HEK293T (cell line): Measurements from ENCODE around the gene TTLL12.

ENCODE experiments used
- CTCF ChIA-PET: fragments of 350-600 bp; formaldehyde crosslinking; extraction: SDS; loops from one replicate; lab custom pipeline; 2021; ENCODE audit warnings: antibody characterized with exemption, inconsistent platforms; lab: Yijun Ruan, JAX
- POLR2A ChIA-PET: fragments of 350-600 bp; formaldehyde crosslinking; extraction: SDS; loops from one replicate; lab custom pipeline; 2020; ENCODE audit warnings: antibody characterized with exemption, inconsistent platforms; lab: Yijun Ruan, JAX
- DNase-seq: peaks from one replicate; pipeline ENCODE4 v3.0.0; 2012; ENCODE audit warnings: mixed read lengths; ENCODE audit errors: extremely low spot score
- ARNT ChIP-seq: fragments of 450-650 bp; IDR thresholded peaks from 2 replicates; pipeline ENCODE4 v1.6.1; 2017; ENCODE audit warnings: mild to moderate bottlenecking
- BHLHE40 ChIP-seq: fragments of 450-650 bp; IDR thresholded peaks from 2 replicates; pipeline ENCODE4 v1.6.1; 2016; ENCODE audit warnings: mild to moderate bottlenecking, moderate library complexity, borderline replicate concordance
- CTBP1 ChIP-seq: fragments of 450-650 bp; IDR thresholded peaks from 2 replicates; pipeline ENCODE4 v1.6.1; 2016; ENCODE audit warnings: borderline replicate concordance
- ELF4 ChIP-seq: fragments of 450-650 bp; IDR thresholded peaks from 2 replicates; pipeline ENCODE4 v1.6.1; 2017; ENCODE audit warnings: antibody characterized with exemption
- FOXA1 ChIP-seq: fragments of 450-650 bp; IDR thresholded peaks from 2 replicates; pipeline ENCODE4 v1.6.1; 2016; ENCODE audit warnings: mild to moderate bottlenecking
- FOXK2 ChIP-seq: fragments of 450-650 bp; IDR thresholded peaks from 2 replicates; pipeline ENCODE4 v1.6.1; 2016; ENCODE audit warnings: mild to moderate bottlenecking
- FOXM1 ChIP-seq: fragments of 450-650 bp; IDR thresholded peaks from 2 replicates; pipeline ENCODE4 v1.6.1; 2017; ENCODE audit warnings: mild to moderate bottlenecking, borderline replicate concordance
- HDGF ChIP-seq: fragments of 450-650 bp; IDR thresholded peaks from 2 replicates; pipeline ENCODE4 v1.6.1; 2017; ENCODE audit warnings: antibody characterized with exemption, borderline replicate concordance
- L3MBTL2 ChIP-seq: fragments of 450-650 bp; conservative IDR thresholded peaks from 2 replicates; pipeline ENCODE4 v1.6.1; 2016; ENCODE audit warnings: mild to moderate bottlenecking
- LEF1 ChIP-seq: fragments of 450-650 bp; IDR thresholded peaks from 2 replicates; pipeline ENCODE4 v1.6.1; 2017; ENCODE audit warnings: mild to moderate bottlenecking, borderline replicate concordance
- NFRKB ChIP-seq: fragments of 450-650 bp; IDR thresholded peaks from 2 replicates; pipeline ENCODE4 v1.6.1; 2016; ENCODE audit warnings: mild to moderate bottlenecking, moderate library complexity
- SP1 ChIP-seq: fragments of 450-650 bp; IDR thresholded peaks from 2 replicates; pipeline ENCODE4 v1.6.1; 2017
- SUZ12 ChIP-seq: fragments of 450-650 bp; IDR thresholded peaks from 2 replicates; pipeline ENCODE4 v1.6.1; 2016; ENCODE audit warnings: mild to moderate bottlenecking
- TARDBP ChIP-seq: fragments of 450-650 bp; IDR thresholded peaks from 2 replicates; pipeline ENCODE4 v1.6.1; 2016
- ZNF384 ChIP-seq: fragments of 450-650 bp; IDR thresholded peaks from 2 replicates; pipeline ENCODE4 v1.6.1; 2016
- TF ChIP-seq, protein P1 (sequence below): fragments of 450-650 bp; IDR thresholded peaks from 2 replicates; pipeline ENCODE4 v1.6.1; 2016

The TTLL12 gene

GRCh38 chr22:43206509-43207161, 19.7 kb upstream of the TTLL12 start:
- ChIA-PET CTCF (interaction anchor here (0.8 to 0.9 kb wide), 2 partner anchors 16 to 374 kb away, joined by 3 read pairs; no protein-coding TSS in a partner anchor), POLR2A (interaction anchor here (1.4 kb wide), 1 partner anchor 19 kb away, joined by 6 read pairs; the partner anchor contains the start of gene TTLL12)
- TF ChIP-seq ZNF384, result no peak
- TF ChIP-seq SUZ12, result no peak
- TF ChIP-seq, protein P1, sequence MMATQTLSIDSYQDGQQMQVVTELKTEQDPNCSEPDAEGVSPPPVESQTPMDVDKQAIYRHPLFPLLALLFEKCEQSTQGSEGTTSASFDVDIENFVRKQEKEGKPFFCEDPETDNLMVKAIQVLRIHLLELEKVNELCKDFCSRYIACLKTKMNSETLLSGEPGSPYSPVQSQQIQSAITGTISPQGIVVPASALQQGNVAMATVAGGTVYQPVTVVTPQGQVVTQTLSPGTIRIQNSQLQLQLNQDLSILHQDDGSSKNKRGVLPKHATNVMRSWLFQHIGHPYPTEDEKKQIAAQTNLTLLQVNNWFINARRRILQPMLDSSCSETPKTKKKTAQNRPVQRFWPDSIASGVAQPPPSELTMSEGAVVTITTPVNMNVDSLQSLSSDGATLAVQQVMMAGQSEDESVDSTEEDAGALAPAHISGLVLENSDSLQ, result no peak
- TF ChIP-seq BHLHE40, result no peak
- no peak for TF ChIP-seq L3MBTL2
- no peak for TF ChIP-seq TARDBP
- no peak for TF ChIP-seq NFRKB
- TF ChIP-seq LEF1, result no peak
- TF ChIP-seq CTBP1, result no peak
- TF ChIP-seq ELF4, result no peak
- TF ChIP-seq SP1, result no peak
- TF ChIP-seq ARNT, result no peak
- TF ChIP-seq FOXK2, result no peak
- TF ChIP-seq FOXM1, result no peak
- no peak for TF ChIP-seq FOXA1
- DNase-seq, result no peak

- CTCF ChIA-PET, result interaction anchor here (0.8 to 0.9 kb wide), 2 partner anchors 15 to 373 kb away, joined by 3 read pairs; no protein-coding TSS in a partner anchor
These were observed 19.0 kb upstream of the TTLL12 start for GRCh38 chr22:43205748-43206508.

DNA sequence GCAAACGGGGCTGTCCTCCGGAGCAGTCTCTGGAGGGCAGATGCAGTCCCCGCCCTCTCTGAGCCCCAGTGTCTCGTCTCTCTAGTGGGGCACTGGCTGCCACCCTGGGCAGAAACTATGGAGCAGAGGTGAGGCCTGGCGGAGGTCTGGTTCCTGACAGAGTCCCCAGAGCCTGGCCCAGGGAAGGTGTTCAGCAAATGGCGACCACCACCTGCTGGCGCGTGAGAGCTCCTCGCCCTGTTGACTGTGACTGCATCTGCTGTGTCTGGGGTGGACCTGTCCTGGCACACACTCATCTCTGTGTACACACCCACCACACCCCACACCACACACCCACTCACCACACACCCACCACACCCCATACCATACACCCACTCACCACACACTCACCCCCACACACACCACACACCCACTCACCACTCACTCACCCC, 18.3 kb upstream of the TTLL12 start:
- DNase-seq, result no peak
- POLR2A ChIA-PET, result no interaction called here
- CTCF ChIA-PET, result no interaction called here
- TF ChIP-seq HDGF, result no peak
- TF ChIP-seq L3MBTL2, result no peak
- no peak for TF ChIP-seq FOXM1
- no peak for TF ChIP-seq SP1
- TF ChIP-seq FOXA1, result no peak
- TF ChIP-seq, protein P1, result no peak
- no peak for TF ChIP-seq BHLHE40
- TF ChIP-seq NFRKB, result no peak
- no peak for TF ChIP-seq SUZ12
- TF ChIP-seq TARDBP, result no peak
- TF ChIP-seq FOXK2, result no peak
- no peak for TF ChIP-seq LEF1
- TF ChIP-seq CTBP1, result no peak
- no peak for TF ChIP-seq ZNF384

More at GRCh38 chr22:43205748-43206508, 19.0 kb upstream of the TTLL12 start:
- no peak for DNase-seq
- POLR2A ChIA-PET, result no interaction called here
- TF ChIP-seq SUZ12 (no peak), ZNF384 (no peak), SP1 (no peak), BHLHE40 (no peak), LEF1 (no peak), ELF4 (no peak), FOXM1 (no peak), TARDBP (no peak), FOXK2 (no peak), CTBP1 (no peak), HDGF (no peak), FOXA1 (no peak), ARNT (no peak), L3MBTL2 (no peak), NFRKB (no peak)
- TF ChIP-seq, protein P1, result no peak

DNA sequence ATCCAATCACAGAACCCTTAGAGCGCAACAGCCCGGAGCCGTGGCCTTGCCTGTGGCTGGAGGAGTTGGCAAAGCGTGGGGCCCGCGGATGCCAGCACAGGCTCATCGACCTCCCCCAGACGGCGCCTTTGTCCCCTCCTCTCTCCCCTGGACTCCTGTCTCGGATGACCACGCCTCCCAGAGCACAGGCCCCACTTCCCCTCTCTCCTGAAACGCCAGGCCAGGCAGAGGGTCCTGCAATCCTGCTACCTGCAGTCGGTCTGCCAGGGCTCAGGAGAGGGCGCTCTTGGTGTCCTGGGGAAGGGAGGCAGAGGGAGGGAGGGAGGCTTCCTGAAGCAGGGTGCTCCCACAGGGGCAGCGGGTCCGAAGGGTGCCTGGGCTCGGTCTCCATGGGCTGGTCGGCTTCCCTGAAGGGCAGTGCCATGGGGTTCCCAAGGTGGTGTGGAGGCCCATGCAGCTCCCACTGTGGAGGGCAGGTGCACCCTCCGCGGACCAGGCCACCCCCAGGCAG, 16.6 kb upstream of the TTLL12 start:
- ChIA-PET CTCF (no interaction called here), POLR2A (interaction anchor here (1.7 kb wide), 1 partner anchor 16 kb away, joined by 6 read pairs; no protein-coding TSS in a partner anchor)
- no peak for TF ChIP-seq ARNT
- no peak for TF ChIP-seq FOXK2
- no peak for TF ChIP-seq SP1
- no peak for TF ChIP-seq BHLHE40
- no peak for TF ChIP-seq HDGF
- no peak for DNase-seq

DNA sequence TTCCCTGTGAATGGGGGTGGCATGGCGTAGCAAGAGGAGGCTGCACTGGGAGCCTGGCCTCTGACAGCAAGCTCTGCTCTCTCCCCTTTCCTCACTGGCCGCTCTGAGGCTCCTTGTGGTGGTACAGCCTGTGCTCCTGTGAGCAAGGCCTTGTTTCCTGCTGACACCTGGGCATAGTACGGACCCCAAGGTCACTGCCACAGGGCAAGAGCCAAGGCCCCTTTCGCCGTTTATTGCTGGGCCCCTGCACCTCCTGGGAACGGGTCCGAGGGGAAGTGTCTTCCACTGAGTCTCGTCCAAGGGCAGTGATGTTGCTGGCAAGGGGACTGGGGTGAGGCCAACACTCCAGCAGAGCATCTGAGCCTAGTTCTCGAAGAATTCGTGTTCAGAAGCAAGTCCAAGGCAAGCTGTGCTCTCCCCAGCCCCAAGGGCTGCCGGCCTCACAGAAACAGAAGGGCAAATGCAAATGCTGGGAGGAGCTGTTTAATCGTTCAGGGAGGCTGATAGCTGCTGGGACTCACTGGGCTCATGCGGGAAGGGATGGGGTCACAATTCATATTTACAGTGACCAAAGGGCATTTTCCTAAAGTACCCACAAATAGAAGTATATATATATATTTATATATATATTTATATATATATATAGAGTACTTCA, 15.9 kb upstream of the TTLL12 start:
- CTCF ChIA-PET, result interaction anchor here (0.6 kb wide), 1 partner anchor 27 kb away, joined by 8 read pairs; no protein-coding TSS in a partner anchor
- TF ChIP-seq CTBP1 (no peak), ARNT (no peak), BHLHE40 (no peak), NFRKB (no peak), ZNF384 (no peak)
- POLR2A ChIA-PET, result interaction anchor here (1.7 to 3.8 kb wide), 2 partner anchors 15 to 16 kb away, joined by 6 to 24 read pairs; partner anchors contain the start of gene TTLL12
- no peak for DNase-seq
